SH-SY5Y (cell line): ENCODE results near the gene GPR15.

Experiments
- GATA2 ChIP-seq: IDR thresholded peaks from 2 replicates; pipeline ENCODE4 v1.6.1; 2011; ENCODE audit warnings: mild to moderate bottlenecking, low read depth, low read length
- GATA3 ChIP-seq: IDR thresholded peaks from 2 replicates; pipeline ENCODE4 v1.6.1; 2011; ENCODE audit warnings: low read depth, mild to moderate bottlenecking, low read length, moderate library complexity

DNA sequence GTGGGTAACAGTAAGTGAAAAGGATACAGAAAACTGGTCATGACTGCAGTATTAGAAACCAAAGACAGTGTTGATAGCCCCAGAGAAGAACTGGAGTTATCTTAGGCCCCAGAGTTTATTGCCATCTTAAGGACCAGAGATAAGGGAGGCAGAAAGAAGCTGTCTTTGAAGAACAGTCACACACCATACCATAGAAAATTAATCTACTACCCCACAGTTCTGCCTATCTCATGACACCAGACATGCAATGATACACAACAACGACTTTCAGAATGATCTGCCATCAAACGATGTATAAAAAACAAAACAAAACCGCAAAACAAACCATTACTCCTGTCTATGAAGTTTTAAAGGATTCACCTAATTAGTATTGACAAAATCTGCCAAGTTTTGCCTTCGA lies 52.0 kb downstream of the GPR15 start:
- TF ChIP-seq GATA3 (no peak), GATA2 (no peak)
